GM21526 (cell line): ENCODE results near the gene NANOS1.
"Not testable (repeated sequence)": the region's sequence is repeated elsewhere in the genome, so short reads cannot be mapped to it uniquely, and the experiment has no call there.

Experiments
- ATAC-seq: cut with Tn5 transposase; IDR thresholded peaks from one replicate; pipeline ENCODE4 v1.9.1; 2021; ENCODE audit warnings: moderate library complexity; ENCODE audit not compliant: unreplicated experiment, low FRiP score

Gene NANOS1

GRCh38 chr10:119006451-119007210 is 22.9 kb upstream of the NANOS1 start:
- ATAC-seq: no peak

DNA sequence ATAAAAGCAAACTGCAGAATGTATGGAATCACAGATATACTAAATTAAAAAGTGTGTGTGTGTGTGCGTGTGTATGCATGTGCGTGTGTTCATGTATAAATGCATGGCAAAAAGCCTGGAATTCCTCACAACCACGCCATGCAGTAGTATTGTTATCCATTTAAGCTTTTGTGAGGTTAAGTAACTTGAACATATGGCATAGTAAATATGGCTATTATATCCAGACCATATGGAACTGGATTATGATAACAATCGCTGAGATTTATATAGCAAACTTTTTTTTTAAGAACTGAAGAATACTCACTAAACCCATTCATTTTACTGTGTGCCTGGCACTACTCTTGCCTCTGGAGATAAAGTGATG is 22.3 kb upstream of the NANOS1 start:
- no peak for ATAC-seq

DNA sequence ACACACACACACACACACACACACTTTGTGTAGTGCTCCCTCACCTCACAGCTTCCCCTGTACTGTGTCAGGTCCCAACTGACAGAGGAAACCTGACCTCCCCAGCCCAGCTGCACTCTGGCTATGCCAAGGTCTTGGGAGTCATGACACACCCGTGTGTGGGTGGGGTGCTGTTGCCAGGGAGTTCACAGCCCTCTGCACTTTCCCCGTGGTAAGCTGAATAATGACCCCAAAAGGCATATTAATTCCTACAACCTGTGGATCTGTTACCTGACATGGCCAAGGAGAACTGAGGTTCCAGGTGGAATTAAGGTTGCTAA is 8.9 kb upstream of the NANOS1 start:
- ATAC-seq: no peak

DNA sequence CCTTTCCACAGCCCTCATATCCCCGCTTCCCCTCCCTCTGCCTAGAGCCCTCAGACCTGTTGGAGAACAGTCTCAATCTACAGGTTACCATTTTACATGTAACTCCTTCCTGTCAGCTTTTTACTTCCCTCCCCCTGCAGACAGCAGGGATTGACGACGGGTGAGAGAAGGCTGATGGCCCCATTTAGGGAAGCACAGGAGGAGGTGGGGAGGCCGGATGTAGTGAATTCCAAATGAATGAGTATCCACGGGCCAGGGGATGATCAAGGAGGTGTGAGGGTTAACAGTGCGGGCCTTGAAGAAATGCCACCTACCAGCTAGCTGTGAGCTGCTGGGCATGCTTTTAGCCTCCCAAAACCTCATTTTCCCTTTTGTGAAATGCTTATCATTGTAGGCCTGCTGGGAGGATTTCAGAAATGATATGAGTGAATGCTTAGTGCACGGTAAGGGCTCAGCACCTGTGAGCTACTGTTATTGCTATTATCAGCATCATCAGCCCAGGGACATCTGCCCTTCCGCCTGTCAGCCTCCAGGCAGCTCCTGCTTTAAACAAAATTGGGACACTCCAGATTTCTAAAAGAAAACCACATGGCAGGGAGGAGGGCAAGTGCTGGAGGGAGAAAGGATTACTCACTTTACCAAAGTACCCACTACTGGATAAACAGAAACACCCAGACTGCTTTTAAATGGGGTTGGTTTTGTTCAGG is 6.5 kb upstream of the NANOS1 start:
- ATAC-seq: no peak

DNA sequence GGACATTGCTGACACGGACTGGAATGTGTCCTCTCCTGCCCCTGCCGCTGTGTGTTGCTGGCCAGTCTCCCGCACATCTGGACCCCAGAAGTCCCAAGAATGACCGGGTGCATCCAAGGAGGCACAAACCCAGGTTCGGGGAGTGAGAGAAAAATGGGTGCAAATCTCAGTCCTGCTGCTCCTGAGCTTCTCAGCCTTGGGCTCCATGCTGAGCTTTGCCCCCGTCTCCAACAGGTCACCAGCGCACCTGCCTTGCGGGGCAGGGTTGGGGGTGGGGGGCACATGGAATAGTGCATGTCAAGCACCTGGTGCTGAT is 6.0 kb upstream of the NANOS1 start:
- no peak for ATAC-seq

GRCh38 chr10:119024882-119025281 is 4.6 kb upstream of the NANOS1 start:
- ATAC-seq: no peak

GRCh38 chr10:119025336-119025735 is 4.2 kb upstream of the NANOS1 start:
- no peak for ATAC-seq

- no peak for ATAC-seq
Measured at GRCh38 chr10:119025776-119026175, 3.7 kb upstream of the NANOS1 start.

DNA sequence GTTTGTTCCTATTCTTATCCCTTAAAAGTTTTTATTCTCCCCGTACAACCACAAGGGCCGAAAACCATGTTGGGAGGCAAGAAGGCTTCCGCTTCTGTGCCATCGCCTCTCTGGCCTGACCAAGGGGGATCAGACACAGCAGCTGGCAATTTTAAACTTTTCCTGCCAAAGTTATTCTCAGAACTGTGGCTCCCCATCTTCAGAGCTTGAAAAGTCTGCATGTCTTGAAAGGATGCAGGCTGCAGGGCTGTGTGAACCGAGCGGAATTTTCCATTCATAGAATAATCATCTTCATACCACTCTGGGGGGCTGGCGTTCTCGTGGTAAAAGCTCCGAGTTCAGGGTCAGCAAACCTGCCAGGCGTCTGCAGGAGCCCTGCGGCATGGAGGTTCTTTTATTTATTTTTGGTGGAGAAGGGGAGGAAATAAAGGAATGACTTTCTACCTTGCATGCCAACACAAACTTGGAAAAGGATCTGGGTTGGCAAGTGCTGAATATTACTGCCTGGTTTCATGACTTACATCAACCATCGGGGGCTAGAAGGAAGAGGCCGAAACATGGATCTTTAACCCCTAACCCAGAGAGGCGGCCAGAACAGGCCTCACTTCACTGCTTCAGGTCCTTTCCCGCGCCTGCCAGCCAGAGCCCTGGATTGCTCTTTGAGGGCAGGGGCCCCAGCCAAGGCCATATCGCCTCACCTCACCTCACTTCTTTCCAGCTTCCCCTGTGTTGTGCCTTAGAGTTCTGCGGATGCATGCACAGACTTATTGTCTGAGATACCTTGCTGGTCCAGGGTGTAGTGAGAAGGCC is 3.0 kb upstream of the NANOS1 start:
- ATAC-seq: no peak

- ATAC-seq: not testable (repeated sequence)
Measured at GRCh38 chr10:119028445-119028899, 1.0 kb upstream of the NANOS1 start.

DNA sequence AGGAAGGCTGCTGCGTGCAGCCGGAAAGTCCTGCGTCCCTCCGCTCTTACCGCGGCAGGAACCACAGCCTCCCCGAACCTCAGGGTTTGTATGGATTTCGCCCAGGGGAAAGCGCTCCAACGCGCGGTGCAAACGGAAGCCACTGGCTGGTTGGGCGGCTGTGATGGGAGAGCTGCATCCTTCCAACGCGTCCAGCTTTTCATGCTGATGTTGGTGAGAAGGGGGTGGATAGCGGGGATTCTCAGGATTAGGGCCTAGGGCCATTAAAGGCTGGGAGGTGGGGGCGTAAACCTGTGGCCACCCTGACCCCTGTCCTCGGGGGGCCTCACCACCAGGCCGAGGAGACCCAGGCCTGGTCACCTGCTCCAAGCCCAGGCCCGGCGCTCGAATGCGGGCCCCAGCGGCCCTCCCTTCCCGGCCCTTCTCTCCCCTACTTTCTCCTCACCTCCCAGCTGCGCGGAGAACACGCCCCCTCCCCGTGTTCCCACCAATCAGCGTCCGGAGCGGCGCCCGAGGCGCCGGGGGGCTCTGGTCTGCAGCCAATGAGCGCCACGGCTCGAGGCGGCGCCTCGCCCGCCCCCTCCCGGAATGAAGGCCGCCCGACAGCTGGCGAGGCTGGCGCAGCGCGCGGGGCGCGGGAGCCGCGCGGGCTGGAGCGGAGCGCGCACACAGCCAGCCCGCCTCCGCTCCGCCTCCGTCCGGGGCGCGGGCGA is 458 bp upstream of the NANOS1 start:
- peak; percentile 60 for ATAC-seq

- peak; percentile 47 for ATAC-seq
Measured at GRCh38 chr10:119030421-119031250, 1.1 kb downstream of the NANOS1 start.

DNA sequence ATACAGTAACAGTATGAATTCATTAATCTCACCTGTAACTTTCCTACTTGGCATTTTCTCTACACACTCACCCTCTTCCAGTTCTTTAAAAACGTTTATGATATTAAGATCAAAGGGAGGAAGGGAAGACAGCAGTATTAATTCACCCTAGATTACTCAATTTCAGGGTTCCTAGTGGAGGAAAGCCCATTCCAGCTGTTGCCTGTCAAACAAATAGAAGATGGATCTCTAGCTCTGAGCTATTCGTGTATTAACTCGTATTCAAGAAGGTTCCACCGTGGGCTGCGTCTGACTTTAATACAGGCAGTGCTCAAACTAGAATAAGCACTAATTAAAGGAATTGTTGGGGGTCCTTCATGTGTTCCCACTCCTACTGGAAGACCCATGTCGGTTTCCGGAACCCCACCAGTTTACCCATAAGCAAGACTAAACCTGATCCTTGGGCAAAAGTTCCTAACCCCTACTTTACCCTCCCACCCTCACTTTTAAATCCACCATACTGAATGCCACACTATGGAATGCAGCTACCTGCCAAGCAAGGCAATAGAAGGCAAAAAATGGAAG is 2.1 kb downstream of the NANOS1 start:
- ATAC-seq: no peak

- ATAC-seq: no peak
Measured at GRCh38 chr10:119039161-119039560, 9.6 kb downstream of the NANOS1 start.

DNA sequence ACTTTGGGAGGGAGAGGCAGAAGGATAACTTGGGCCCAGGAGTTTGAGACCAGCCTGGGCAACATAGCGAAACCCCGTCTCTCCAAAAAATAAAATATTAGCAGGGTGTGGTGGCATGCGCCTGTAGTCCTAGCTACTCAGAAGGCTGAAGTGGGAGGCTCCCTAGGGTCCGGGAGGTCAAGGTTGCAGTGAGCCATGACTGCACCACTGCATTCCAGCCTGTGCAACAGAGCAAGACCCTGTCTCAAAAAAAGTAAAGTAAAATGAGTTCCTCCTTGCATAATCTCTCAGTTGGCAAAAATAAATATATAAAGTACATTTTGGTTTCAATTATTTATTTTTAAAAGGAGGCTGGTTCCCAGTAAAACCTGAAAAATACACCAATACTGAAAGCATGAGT is 11.8 kb downstream of the NANOS1 start:
- no peak for ATAC-seq

GRCh38 chr10:119042169-119042568 is 12.7 kb downstream of the NANOS1 start:
- ATAC-seq: no peak

- no peak for ATAC-seq
Measured at GRCh38 chr10:119045561-119045960, 16.0 kb downstream of the NANOS1 start.

DNA sequence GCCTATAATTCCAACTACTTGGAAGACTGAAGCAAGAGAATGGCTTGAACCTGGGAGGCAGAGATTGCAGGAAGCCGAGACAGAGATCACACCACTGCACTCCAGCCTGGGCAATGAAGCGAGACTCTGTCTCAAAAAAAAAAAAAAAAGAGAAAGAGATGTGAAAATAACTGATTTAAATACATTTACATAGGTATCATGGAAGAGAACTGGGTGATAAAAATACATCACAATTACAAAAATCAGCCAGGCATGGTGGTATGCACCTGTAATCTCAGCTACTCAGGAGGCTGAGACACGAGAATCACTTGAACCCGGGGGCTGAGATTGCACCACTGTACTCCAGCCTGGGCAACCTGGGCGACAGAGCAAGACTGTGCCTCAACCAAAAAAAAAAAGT is 19.8 kb downstream of the NANOS1 start:
- ATAC-seq: no peak

DNA sequence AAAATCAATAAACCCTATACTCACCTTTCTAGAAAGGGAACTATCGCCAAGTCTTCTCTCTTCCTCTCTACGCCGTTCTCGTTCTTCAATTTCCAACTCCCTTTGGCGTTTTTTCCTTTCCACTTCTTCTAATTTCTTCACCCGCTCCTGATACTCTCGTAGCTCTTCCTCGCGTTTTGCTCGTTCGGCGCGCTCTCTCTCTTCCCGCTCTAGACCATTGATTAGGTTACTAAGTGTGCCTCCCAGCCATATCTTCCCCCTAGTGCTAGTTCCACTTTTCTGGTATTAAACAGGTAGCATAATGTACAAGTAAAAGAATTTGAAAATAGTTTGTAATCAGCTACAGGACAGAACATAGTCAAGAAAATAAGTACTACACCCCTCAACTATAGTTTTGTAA is 20.3 kb downstream of the NANOS1 start:
- ATAC-seq: no peak

DNA sequence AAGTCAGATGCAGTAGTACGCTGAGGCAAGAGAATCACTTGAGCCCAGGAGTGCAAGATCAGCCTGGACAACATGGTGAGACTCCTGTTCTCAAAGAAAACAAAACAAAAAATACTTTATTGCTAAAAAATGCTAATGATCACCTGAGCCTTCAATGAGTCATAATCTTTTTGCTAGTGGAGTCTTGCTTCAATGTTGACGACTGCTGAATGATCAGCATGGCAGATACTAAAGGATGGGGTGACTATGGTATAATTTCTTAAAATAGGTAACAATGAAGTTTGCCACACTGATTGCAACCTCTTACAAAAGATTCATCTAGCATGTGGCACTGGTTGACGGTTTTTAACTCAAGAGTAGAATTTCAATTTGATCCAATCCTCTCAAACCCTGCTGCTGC is 22.3 kb downstream of the NANOS1 start:
- ATAC-seq: no peak
